IPS-18c (cell line): ENCODE results near the gene IFT122.
"Not testable (repeated sequence)": the region's sequence is repeated elsewhere in the genome, so short reads cannot be mapped to it uniquely, and the experiment has no call there.

Experiments
- H3K4me3 ChIP-seq: 2 replicates; pipeline ENCODE4 v1.7.0; 2013; ENCODE audit warnings: low read depth, mild to moderate bottlenecking, low read length, moderate library complexity; ENCODE audit not compliant: insufficient read depth
- H3K9me3 ChIP-seq: one replicate; pipeline ENCODE4 v1.6.1; 2013; ENCODE audit warnings: mild to moderate bottlenecking, low read length, moderate library complexity; ENCODE audit not compliant: control insufficient read depth, insufficient read depth

Gene IFT122

DNA sequence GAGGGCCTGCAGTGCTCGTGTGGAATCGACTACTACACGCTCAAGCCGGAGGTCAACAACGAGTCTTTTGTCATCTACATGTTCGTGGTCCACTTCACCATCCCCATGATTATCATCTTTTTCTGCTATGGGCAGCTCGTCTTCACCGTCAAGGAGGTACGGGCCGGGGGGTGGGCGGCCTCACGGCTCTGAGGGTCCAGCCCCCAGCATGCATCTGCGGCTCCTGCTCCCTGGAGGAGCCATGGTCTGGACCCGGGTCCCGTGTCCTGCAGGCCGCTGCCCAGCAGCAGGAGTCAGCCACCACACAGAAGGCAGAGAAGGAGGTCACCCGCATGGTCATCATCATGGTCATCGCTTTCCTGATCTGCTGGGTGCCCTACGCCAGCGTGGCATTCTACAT, 92.2 kb downstream of the IFT122 start:
- H3K4me3 ChIP-seq, result no peak overlapping the region
- no peaks in the 10 kb centered on the region for H3K9me3 ChIP-seq

DNA sequence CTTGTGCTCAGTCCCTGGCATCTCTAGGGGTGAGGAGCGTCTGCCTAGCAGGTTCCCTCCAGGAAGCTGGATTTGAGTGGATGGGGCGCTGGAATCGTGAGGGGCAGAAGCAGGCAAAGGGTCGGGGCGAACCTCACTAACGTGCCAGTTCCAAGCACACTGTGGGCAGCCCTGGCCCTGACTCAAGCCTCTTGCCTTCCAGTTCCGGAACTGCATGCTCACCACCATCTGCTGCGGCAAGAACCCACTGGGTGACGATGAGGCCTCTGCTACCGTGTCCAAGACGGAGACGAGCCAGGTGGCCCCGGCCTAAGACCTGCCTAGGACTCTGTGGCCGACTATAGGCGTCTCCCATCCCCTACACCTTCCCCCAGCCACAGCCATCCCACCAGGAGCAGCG, 93.4 kb downstream of the IFT122 start:
- H3K4me3 ChIP-seq, result no peak overlapping the region
- H3K9me3 ChIP-seq, result no peaks in the 10 kb centered on the region

DNA sequence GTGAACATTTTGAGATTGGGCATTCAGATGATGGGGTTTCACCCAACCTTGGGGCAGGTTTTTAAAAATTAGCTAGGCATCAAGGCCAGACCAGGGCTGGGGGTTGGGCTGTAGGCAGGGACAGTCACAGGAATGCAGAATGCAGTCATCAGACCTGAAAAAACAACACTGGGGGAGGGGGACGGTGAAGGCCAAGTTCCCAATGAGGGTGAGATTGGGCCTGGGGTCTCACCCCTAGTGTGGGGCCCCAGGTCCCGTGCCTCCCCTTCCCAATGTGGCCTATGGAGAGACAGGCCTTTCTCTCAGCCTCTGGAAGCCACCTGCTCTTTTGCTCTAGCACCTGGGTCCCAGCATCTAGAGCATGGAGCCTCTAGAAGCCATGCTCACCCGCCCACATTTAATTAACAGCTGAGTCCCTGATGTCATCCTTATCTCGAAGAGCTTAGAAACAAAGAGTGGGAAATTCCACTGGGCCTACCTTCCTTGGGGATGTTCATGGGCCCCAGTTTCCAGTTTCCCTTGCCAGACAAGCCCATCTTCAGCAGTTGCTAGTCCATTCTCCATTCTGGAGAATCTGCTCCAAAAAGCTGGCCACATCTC, 94.5 kb downstream of the IFT122 start:
- H3K9me3 ChIP-seq, result no peaks in the 10 kb centered on the region
- H3K4me3 ChIP-seq, result no peak overlapping the region

DNA sequence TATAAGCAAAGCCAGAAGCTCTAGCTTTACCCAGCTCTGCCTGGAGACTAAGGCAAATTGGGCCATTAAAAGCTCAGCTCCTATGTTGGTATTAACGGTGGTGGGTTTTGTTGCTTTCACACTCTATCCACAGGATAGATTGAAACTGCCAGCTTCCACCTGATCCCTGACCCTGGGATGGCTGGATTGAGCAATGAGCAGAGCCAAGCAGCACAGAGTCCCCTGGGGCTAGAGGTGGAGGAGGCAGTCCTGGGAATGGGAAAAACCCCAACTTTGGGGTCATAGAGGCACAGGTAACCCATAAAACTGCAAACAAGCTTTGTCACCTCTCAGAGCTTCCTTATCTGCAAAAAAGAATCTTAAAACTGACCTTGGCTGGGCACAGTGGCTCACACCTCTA, 95.1 kb downstream of the IFT122 start:
- Histone ChIP-seq H3K9me3 (no peaks in the 10 kb centered on the region), H3K4me3 (no peak overlapping the region)

DNA sequence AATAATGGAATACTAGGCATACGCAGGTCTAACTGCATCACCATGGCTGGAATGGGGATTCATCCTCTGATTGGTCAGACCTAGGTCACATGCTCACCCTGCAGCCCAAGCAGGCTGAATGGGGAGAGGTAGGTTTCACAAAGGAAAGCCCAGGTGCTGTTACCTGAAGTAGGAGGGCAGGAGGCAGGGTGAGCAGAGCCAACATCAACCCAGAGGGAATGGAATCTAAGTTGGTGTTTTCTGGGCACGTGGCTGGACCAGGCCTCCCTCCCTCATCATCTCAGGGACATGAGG, 96.3 kb downstream of the IFT122 start:
- Histone ChIP-seq H3K4me3 (no peak overlapping the region), H3K9me3 (no peaks in the 10 kb centered on the region)

DNA sequence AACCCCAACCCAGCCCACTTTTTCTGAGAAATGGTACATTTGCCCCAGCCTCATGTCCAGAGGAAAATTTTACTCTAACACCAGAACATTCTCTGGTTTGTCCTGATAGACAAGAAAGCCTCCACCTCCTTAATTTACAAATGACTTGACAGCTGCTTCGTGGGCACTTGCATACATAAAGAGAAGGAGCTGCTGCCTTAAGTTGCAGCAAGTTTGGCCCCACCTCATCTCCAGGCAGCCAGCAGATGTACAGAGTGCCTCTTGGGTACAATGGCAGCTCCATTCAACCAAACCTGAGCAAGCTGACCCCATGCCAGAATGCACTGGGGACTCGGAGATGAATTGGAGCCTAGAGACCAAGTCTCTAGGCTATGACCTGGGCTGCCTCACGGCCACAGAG, 96.8 kb downstream of the IFT122 start:
- no peak overlapping the region for H3K4me3 ChIP-seq
- H3K9me3 ChIP-seq, result no peaks in the 10 kb centered on the region

DNA sequence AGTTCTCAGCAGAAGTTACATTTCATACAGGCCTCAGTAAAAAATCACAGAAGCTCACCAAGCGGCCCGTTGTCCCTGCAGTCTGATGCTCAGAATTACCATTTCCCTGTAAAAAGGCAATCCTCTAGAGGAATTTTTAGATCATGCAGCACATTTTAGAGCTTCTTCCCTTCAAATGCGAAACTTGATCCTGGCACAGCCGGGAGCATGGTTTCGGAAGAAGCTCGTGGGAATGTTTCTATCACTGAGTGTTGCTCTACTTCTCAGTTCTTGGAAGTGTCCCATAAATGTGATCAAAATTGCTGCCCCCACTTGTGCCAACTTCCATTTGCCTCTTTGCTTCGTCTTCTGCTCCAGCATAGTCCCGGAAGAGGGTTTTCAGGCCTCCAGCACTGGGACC, 99.2 kb downstream of the IFT122 start:
- H3K9me3 ChIP-seq, result no peaks in the 10 kb centered on the region
- H3K4me3 ChIP-seq, result no peak overlapping the region

DNA sequence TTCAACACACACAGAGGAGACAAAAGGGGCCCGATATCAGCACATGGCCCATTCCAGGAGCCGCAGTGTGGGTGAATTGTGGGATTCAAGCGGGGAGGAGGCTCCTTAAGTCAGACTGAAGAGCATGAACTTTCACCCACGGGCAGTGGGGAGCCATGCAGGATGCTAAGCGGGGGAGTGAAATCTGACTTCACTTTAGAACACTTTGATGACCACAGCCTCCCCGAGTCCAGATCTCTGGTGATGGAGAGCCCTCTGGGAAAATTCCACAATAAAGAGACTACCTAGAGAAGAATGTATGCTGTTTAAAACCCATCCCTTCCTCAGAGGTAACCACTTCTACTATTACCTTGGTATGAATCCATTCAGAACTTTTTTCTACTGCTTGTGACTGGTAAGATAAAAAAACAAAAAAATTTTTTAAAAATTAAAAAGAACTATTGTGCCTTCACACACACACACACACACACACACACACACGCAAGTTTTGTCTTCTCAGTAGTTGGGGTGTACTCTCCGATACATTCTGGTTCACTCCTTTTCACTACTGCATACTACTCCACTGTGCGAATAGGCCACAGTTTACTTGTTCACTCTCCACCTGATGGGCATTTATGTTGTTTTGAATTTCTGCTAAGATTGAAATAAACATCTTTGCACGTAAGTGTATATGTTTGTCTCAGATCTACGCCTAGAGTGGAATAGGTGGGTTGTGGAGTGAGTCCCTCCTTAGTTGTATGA, 100.9 kb downstream of the IFT122 start:
- H3K9me3 ChIP-seq, result no peaks in the 10 kb centered on the region
- no peak overlapping the region for H3K4me3 ChIP-seq

DNA sequence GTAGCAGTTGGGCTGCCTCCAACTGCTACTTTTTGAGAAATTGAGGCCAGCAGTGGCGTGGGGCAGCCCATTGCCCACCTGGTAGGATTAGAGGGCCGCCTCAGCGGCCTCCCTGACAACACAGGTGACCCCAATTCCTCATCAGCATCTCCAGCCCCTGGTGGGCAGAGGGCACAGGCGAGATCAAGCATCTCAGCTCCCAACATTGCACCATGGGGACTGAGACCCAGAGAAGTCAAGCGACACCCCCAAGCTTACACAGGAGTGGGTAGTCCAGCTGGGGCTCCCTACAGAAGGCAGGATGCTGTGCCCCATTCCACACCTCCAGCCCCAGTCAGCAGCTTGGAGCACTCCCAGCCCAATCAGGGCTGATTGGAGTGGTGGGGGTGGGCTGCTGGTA, 102.7 kb downstream of the IFT122 start:
- Histone ChIP-seq H3K9me3 (peaks cover 2% of the 10 kb centered on the region), H3K4me3 (no peak overlapping the region)

DNA sequence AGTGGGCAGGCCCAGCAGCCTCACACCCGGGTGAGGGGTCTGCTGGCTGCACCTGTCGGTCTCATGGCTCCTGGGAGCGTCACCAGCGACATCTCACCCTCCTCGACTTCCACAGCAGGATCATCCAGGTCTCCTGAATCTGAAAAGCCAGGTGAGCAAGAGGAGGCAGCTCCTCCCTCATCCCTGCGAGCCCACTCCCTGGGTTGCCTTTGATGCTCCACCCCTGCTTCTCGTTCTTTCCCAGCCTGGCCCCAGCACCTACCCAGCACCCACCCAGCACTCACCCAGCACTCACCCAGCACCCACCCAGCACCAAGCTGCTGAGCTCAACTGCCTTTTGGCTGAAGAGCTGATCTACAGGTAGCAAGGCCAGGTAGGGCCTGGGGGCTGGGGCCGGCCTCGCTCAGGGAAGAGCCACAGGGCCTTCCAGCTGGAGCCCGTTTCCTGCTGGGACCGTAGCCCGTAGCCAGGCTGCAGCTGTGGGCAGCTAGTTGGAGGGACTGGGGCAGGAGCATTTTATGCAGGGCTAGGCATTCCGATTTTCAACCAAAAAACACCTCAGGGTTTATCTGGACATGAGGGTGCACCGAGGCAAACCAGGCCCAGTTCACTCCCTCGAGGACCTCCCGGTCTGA, 103.2 kb downstream of the IFT122 start, which contains the start of gene H1-8:
Gene H1-8, plus strand, starts transcription at position 20 of the 635 bp plus-strand sequence. Its CDS starts 44 bp downstream, at position 64.
- H3K4me3 ChIP-seq, result no peak within 1 kb of the TSS
- H3K9me3 ChIP-seq, result peaks cover 2% of the 10 kb centered on the region

DNA sequence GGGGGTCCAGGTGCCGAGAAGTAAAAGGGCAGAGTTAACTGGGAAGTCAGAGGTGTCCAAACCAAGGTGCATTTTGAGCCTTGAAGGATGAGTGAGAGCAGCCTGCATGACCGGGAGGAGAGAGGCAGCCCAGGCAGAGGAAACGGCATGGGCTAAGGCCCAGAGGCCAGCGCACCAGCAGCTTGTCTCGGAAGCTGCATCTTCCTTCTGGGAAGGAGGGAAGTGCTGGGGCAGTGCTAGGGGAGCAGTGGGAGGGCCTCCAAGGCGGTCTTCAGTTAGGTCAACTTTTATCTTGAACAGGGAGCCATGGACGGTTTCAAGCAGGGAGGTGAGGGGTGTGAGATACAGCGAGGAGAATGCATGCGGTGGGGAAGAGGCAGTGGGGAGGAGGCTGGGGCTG, 104.0 kb downstream of the IFT122 start:
- Histone ChIP-seq H3K4me3 (no peak overlapping the region), H3K9me3 (peaks cover 2% of the 10 kb centered on the region)

DNA sequence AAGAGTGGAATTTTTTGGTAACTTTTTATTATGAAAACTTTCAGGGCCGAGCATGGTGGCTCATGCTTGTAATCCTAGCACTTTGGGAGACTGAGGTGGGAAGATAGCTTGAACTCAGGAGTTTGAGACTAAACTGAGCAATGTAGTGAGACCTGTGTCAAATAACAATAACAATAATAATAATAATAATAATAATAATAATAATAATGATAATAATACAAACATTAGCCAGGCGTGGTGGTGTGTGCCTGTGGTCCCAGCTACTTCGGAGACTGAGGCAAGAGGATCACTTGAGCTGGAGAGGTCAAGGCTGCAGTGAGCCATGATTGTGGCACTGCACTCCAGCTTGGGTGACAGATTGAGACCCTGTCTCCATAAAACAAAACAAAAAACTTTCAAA, 105.9 kb downstream of the IFT122 start:
- not testable (repeated sequence) for H3K4me3 ChIP-seq, H3K9me3 ChIP-seq

DNA sequence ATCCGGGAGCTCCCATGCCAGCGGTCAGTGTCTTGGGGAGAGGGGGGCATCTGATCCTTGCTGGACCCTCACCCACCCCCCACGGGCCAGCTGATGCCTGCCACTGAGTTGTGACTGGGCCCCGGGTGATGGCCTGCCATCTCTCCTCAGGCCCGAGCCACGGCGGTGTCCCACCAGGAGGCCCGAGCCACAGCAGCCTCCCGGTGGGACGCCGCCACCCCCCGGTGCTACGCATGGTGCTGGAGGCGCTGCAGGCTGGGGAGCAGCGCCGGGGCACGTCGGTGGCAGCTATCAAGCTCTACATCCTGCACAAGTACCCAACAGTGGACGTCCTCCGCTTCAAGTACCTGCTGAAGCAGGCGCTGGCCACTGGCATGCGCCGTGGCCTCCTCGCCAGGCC, 107.2 kb downstream of the IFT122 start:
- Histone ChIP-seq H3K9me3 (peaks cover 2% of the 10 kb centered on the region), H3K4me3 (no peak overlapping the region)

DNA sequence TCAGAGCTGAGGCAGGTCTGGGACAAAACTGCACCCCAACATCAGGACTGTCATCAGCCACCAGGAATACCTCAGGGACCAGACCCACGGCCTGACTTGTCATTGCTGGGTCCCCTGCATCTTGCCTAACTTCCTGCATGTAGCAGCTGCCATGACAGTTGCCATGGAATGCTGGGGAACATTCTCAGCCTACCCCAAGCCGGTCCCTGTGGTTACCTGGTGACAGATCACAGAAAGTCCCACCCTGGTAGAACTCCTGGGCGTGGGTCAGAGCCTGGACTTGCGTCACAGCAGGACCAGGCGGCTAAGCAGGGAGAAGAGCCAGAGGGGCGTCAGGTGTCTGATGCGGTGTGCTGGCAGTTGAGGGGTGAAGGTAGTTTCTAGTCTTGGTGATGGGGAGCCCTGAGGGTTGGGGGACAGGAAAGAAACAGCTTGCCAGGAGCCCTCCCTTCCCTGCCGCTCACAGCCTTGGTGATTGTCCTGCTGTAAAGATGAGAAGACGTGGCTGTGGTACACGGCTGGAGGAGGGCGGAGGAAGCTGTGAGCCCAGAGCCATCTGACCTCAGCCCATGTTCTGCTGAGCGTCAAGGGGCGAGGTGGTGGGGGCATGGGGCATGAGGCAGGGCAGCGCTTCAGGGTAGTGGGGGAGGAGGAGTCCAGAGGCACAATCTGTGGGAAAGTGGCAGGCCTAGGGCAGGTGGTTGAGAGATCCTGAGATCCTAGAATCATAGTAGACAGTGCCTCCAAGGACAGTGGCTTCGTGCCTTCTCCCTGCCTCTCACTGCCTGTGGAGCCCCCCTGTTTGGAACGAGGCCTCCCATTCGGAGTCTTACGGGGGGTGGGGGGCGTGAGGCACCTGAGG, 108.3 kb downstream of the IFT122 start:
- Histone ChIP-seq H3K9me3 (peaks cover 2% of the 10 kb centered on the region), H3K4me3 (no peak overlapping the region)

DNA sequence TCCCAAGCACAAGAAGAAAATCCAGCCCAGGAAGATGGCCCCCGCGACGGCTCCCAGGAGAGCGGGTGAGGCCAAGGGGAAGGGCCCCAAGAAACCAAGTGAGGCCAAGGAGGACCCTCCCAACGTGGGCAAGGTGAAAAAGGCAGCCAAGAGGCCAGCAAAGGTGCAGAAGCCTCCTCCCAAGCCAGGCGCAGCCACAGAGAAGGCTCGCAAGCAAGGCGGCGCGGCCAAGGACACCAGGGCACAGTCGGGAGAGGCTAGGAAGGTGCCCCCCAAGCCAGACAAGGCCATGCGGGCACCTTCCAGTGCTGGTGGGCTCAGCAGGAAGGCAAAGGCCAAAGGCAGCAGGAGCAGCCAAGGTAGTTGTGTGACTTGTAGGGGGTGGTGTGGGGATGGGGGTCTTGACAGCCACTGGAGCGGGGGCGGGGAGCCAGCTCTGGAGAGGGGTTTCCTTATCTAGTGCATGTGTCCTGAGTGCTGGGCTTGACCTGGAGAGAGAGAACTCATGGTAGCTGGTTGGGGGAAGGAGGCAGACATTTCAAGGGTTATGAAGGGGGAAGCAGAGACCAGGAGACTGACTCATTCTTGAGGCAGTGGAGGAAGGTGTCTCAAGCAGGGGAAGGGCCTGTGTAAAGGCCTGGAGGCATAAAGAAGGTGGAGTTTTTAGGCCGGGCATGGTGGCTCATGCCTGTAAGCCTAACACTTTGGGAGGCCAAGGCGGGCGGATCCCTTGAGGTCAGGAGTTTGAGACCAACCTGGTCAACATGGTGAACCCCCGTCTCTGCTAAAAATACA, 109.2 kb downstream of the IFT122 start:
- no peak overlapping the region for H3K4me3 ChIP-seq
- peaks cover 2% of the 10 kb centered on the region for H3K9me3 ChIP-seq

DNA sequence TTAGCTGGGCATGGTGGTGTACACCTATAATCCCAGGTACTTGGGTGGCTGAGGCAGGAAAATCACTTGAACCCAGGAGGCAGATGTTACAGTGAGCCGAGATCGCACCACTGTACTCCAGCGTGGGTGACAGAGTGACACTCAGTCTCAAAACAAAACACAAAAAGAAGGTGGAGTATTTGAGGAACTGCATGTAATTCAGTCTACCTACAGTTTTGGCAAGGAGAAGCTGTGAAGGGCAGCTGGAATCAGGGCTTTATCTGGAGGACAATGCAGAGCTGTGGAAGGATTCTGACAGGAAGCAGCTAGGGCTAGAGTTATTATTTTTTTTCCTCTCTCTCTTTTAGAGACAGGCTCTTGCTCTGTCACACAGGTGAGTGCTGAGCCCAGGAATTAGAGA, 109.8 kb downstream of the IFT122 start:
- Histone ChIP-seq H3K9me3 (peaks cover 2% of the 10 kb centered on the region), H3K4me3 (no peak overlapping the region)
